Lung (tissue), 12 donors: ENCODE results near the gene GRIK3. TPM values are rescaled to one million over a fixed set of nuclear protein-coding genes. Genes with fewer than 3 reads are reported as not detected.

Experiments used
- ATAC-seq: fragments of 200-7000 bp; cut with Tn5 transposase; one replicate; pipeline ENCODE4 v1.9.1; 2020; ENCODE audit warnings: moderate number of reproducible peaks; ENCODE audit not compliant: insufficient read depth, low FRiP score
- DNase-seq, 3 donors: peaks; one replicate each; pipeline ENCODE4 v3.0.0-alpha.2; 2013 to 2017
- H3K27ac ChIP-seq, 2 donors: one replicate each; pipeline ENCODE4 v1.5.1; 2013; ENCODE audit warnings: mild to moderate bottlenecking in 2 of 2, moderate library complexity in 2 of 2, control low read depth in 1 of 2, inconsistent platforms in 1 of 2, low read depth in 1 of 2, low read length in 1 of 2
- H3K27me3 ChIP-seq, 3 donors: one replicate each; pipeline ENCODE4 v1.5.1; 2013; ENCODE audit warnings: low read length in 2 of 3; ENCODE audit not compliant: control insufficient read depth in 3 of 3, insufficient read depth in 3 of 3
- H3K36me3 ChIP-seq, 4 donors: one replicate each; pipeline ENCODE4 v1.5.1; 2013; ENCODE audit warnings: low read length in 4 of 4, mild to moderate bottlenecking in 1 of 4, moderate library complexity in 1 of 4; ENCODE audit not compliant: control insufficient read depth in 4 of 4, insufficient read depth in 4 of 4
- H3K4me1 ChIP-seq, 5 donors: one replicate each; pipeline ENCODE4 v1.5.1; 2013; ENCODE audit warnings: low read length in 5 of 5, mild to moderate bottlenecking in 2 of 5, moderate library complexity in 1 of 5; ENCODE audit not compliant: control insufficient read depth in 5 of 5, insufficient read depth in 5 of 5
- H3K4me3 ChIP-seq: one replicate; pipeline ENCODE4 v1.5.1; 2013; ENCODE audit warnings: mild to moderate bottlenecking, control low read depth, moderate library complexity
- H3K9ac ChIP-seq, 2 donors: one replicate each; pipeline ENCODE4 v1.5.1; 2013; ENCODE audit warnings: low read length in 2 of 2, control low read depth in 1 of 2; ENCODE audit not compliant: insufficient read depth in 1 of 2
- H3K9me3 ChIP-seq, 4 donors: one replicate each; pipeline ENCODE4 v1.5.1; 2013; ENCODE audit warnings: low read length in 3 of 4, mild to moderate bottlenecking in 1 of 4, moderate library complexity in 1 of 4; ENCODE audit not compliant: control insufficient read depth in 4 of 4, insufficient read depth in 3 of 4
- WGBS, 2 donors: extraction: QIAGEN DNeasy Blood & Tissue Kit; methylation state at CpG; one replicate each; pipeline ENCODE4 v1.1.7; 2013; 5-methylcytosine and 5-hydroxymethylcytosine counted together
- polyA plus RNA-seq, 2 donors: library from polyadenylated mRNA; stranded (reverse); fragments of 200-250 nt; gene quantifications; one replicate each; pipeline ENCODE4 v1.2.1, GENCODE V29; 2013
- total RNA-seq, 2 donors: library from RNA; depleted of rRNA in 1 of 2; stranded (reverse); fragments of >200 nt in 1 of 2; gene quantifications; one replicate each; pipeline ENCODE4 v1.2.1, GENCODE V29; 2014 to 2021
- TF ChIP-seq, protein P1 (sequence below): IDR thresholded peaks from 2 replicates; pipeline ENCODE4 v1.5.1; 2012; ENCODE audit warnings: mild to moderate bottlenecking; ENCODE audit errors: control extremely low read depth, extremely low read depth
- donor health status: control.
- donor health status: control.
- donor health status: Bipolar disorder and iron deficiency.
- donor health status: healthy.
- donor health status: DM: yes; HTN: yes; CAD: no.

Gene GRIK3
- total and polyA plus RNA-seq, 4 donors = 0.01 to 0.40 (median 0.07) TPM

DNA sequence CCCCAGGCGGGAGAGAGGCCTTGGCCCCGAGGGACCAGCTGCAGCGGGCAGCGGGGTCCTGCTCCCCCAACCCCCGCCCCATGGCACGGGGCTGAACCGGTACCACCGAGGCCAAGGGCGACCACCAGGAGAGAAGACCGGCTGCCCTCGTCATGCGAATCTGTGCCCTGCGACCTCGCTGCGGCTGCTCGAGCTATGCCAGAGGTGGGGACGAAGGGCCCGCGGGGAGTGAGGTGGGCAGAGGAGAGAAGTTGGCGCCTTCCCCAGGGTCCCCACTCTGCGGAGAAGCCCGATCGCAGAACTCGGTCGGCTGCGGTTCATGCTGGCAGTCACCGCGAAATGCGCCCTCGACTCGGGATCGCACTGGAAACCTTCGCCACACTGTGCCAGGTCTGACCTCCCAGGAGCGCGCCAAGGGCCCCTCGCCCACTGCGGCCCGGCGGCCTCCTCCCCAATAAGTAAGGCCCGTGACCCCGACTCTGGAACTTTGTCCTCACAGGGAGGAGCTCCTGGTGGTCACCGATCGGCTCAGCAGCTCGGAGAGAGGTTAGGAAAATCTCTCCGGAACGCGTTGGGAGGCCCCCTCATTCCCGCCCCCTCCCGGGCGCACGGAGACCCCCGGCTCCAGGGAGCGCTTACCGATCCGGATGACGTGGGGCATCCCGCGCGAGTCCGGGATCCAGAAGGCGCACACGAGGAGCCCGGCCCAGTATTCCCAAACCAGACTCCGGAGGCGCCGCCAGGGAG, 787 bp downstream of the GRIK3 start:
- H3K4me1 ChIP-seq = peaks cover 0 to 17% (median 4%) of the 10 kb centered on the region in 5 donors
- TF ChIP-seq, protein P1, sequence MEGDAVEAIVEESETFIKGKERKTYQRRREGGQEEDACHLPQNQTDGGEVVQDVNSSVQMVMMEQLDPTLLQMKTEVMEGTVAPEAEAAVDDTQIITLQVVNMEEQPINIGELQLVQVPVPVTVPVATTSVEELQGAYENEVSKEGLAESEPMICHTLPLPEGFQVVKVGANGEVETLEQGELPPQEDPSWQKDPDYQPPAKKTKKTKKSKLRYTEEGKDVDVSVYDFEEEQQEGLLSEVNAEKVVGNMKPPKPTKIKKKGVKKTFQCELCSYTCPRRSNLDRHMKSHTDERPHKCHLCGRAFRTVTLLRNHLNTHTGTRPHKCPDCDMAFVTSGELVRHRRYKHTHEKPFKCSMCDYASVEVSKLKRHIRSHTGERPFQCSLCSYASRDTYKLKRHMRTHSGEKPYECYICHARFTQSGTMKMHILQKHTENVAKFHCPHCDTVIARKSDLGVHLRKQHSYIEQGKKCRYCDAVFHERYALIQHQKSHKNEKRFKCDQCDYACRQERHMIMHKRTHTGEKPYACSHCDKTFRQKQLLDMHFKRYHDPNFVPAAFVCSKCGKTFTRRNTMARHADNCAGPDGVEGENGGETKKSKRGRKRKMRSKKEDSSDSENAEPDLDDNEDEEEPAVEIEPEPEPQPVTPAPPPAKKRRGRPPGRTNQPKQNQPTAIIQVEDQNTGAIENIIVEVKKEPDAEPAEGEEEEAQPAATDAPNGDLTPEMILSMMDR = no peak
- peaks cover 0 to 5% (median 0%) of the 10 kb centered on the region in 4 donors for H3K9me3 ChIP-seq
- no peak overlapping the region for H3K9ac ChIP-seq
- no peak overlapping the region for H3K27ac ChIP-seq
- ATAC-seq (no peak), DNase-seq (no peak)
- no peaks in the 10 kb centered on the region for H3K36me3 ChIP-seq
- H3K27me3 ChIP-seq = peaks cover 16 to 89% (median 71%) of the 10 kb centered on the region in 3 donors
- no peak overlapping the region for H3K4me3 ChIP-seq
- WGBS, 2 donors = 2% methylated on average over 58 to 66 of the region's 66 CpGs

DNA sequence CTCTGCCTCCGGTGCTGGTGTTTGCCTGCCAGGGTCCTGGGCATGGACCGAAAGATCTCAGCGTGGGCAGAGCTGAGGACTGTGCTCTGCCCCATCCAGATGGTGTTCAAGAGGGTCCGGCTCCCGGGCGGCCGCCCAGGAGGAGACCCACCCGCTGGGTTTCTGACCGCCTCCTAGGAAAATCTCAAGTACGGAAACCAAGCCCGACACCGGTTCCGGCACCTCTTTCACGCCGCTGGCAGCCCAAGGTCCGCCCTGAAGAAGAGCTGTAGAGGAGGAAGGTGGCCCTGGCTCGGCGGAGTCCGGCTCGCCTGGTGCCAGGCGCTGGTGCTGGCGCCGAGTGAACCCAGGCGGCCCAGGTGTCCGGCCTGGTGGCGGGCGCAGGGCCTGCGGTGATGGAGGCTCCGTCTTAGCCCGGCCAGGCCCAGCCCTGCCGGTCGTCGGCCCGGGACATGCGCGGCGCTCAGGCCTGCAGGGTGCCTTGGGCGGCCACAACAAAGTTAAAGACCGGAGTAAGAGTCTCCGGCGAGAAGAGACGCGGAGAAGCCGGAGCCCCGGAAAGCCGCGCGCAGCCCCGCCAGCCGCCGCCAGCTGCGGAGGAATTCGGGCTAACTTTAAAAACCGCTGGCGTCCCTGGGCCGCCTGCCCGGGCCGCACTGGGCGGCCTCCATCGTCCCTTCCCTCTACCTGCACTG, 1.5 kb downstream of the GRIK3 start:
- Histone ChIP-seq H3K9me3 (peaks cover 0 to 5% (median 0%) of the 10 kb centered on the region in 4 donors), H3K27me3 (peaks cover 16 to 89% (median 77%) of the 10 kb centered on the region in 3 donors), H3K9ac (no peak overlapping the region), H3K4me1 (peaks cover 0 to 17% (median 4%) of the 10 kb centered on the region in 5 donors), H3K4me3 (no peak overlapping the region), H3K27ac (no peak overlapping the region), H3K36me3 (no peaks in the 10 kb centered on the region)
- no peak for DNase-seq
- TF ChIP-seq, protein P1 = no peak
- WGBS, 2 donors = 2 to 3% methylated on average over 45 to 60 of the region's 60 CpGs
- no peak for ATAC-seq

DNA sequence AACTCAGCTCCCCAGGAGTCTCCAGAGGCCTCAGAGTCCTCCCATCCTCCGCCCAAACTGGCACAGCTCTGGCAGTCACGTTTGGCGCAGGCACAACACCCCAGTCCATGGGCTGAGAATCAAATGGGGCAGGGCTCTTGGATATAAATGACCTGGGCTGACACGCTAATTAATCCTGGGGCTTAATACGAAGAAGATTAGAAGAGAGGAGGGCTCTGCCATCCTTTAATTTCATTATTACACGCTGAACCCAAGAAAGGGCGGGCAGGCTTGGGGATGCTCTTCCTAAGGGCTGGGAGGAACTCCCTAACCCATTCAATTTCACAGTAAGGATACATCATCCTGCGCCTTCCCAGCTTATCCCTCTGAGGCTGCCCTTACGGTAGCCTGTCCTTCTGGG, 2.4 kb downstream of the GRIK3 start:
- TF ChIP-seq, protein P1 = no peak
- peaks cover 0 to 5% (median 0%) of the 10 kb centered on the region in 4 donors for H3K9me3 ChIP-seq
- 36% methylated on average over 9 of the region's 9 CpGs for WGBS, 2 donors
- ATAC-seq = no peak
- no peak overlapping the region for H3K27ac ChIP-seq
- no peak overlapping the region for H3K4me3 ChIP-seq
- no peaks in the 10 kb centered on the region for H3K36me3 ChIP-seq
- peaks cover 0 to 16% (median 2%) of the 10 kb centered on the region in 5 donors for H3K4me1 ChIP-seq
- H3K27me3 ChIP-seq = peaks cover 16 to 84% (median 68%) of the 10 kb centered on the region in 3 donors
- H3K9ac ChIP-seq = no peak overlapping the region
- no peak for DNase-seq
